HEK293T (cell line): ENCODE data around the gene ALG12.

Source experiments
- ARNT ChIP-seq: fragments of 450-650 bp; IDR thresholded peaks from 2 replicates; pipeline ENCODE4 v1.6.1; 2017; ENCODE audit warnings: mild to moderate bottlenecking
- BHLHE40 ChIP-seq: fragments of 450-650 bp; IDR thresholded peaks from 2 replicates; pipeline ENCODE4 v1.6.1; 2016; ENCODE audit warnings: mild to moderate bottlenecking, moderate library complexity, borderline replicate concordance
- ELF4 ChIP-seq: fragments of 450-650 bp; IDR thresholded peaks from 2 replicates; pipeline ENCODE4 v1.6.1; 2017; ENCODE audit warnings: antibody characterized with exemption
- FOXA1 ChIP-seq: fragments of 450-650 bp; IDR thresholded peaks from 2 replicates; pipeline ENCODE4 v1.6.1; 2016; ENCODE audit warnings: mild to moderate bottlenecking
- FOXK2 ChIP-seq: fragments of 450-650 bp; IDR thresholded peaks from 2 replicates; pipeline ENCODE4 v1.6.1; 2016; ENCODE audit warnings: mild to moderate bottlenecking
- FOXM1 ChIP-seq: fragments of 450-650 bp; IDR thresholded peaks from 2 replicates; pipeline ENCODE4 v1.6.1; 2017; ENCODE audit warnings: mild to moderate bottlenecking, borderline replicate concordance
- HDGF ChIP-seq: fragments of 450-650 bp; IDR thresholded peaks from 2 replicates; pipeline ENCODE4 v1.6.1; 2017; ENCODE audit warnings: antibody characterized with exemption, borderline replicate concordance
- L3MBTL2 ChIP-seq: fragments of 450-650 bp; conservative IDR thresholded peaks from 2 replicates; pipeline ENCODE4 v1.6.1; 2016; ENCODE audit warnings: mild to moderate bottlenecking
- SP1 ChIP-seq: fragments of 450-650 bp; IDR thresholded peaks from 2 replicates; pipeline ENCODE4 v1.6.1; 2017
- SUZ12 ChIP-seq: fragments of 450-650 bp; IDR thresholded peaks from 2 replicates; pipeline ENCODE4 v1.6.1; 2016; ENCODE audit warnings: mild to moderate bottlenecking
- TARDBP ChIP-seq: fragments of 450-650 bp; IDR thresholded peaks from 2 replicates; pipeline ENCODE4 v1.6.1; 2016

DNA sequence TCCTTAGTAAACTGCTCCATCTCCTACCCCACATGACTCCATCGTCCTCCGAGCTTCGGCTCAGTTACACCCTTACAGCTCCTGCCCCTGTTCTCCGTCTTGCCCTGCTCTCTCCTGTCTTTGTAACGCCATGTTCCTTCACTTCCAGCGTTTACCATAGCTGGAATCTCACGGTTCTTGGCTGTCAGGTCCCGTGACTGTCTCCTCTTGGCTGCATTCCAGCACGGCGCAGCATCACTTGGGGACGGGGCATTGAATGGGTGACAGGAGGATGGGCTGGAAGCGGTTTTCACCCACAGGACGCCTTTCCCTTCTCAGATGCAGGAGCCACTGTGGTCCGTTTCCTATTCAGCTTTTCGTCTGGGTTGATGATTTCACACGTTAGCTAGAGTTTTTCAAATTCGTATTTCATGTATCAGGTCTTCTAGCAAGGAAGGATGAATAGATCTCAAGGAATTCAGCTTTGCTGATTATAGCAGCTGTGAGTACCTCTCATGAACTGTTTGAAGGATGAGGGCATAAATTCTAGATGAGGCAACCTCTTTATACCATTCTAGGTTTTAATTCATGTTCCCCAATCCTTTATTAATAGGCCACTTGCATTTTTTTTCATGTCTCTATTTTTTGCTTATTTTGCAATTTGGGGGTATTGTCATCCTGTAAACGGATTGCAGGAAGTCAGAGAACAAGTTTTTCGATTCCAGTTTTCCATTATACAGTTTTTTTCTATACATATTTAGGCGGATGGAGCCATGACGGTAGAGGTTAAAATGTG is 35.5 kb downstream of the ALG12 start:
- no peak for TF ChIP-seq FOXK2
- no peak for TF ChIP-seq FOXA1
- no peak for TF ChIP-seq HDGF
- TF ChIP-seq SP1 = no peak
- TF ChIP-seq BHLHE40 = no peak
- no peak for TF ChIP-seq FOXM1
- no peak for TF ChIP-seq L3MBTL2
- no peak for TF ChIP-seq ELF4
- TF ChIP-seq SUZ12 = no peak
- TF ChIP-seq TARDBP = no peak
- TF ChIP-seq ARNT = no peak
